ENCODE results near the gene RTP5.

- TF ChIP-seq CTCF (IDR thresholded peaks at IDR 0.05) (no peak), POLR2A (IDR thresholded peaks at IDR 0.05) (no peak), POLR2AphosphoS5 (IDR thresholded peaks at IDR 0.05) (no peak), EP300 (IDR thresholded peaks at IDR 0.05) (no peak)
Measured at GRCh38 chr2:241906826-241907570, 37.5 kb downstream of the RTP5 start.
